Measurements from ENCODE around the gene NPIPB8. TPM values are rescaled to one million over a fixed set of nuclear protein-coding genes. Genes with fewer than 3 reads are reported as not detected.
A peak's percentile ranks its signal among the peaks of the same experiment; 100 is the strongest.
"Not testable (repeated sequence)": the region's sequence is repeated elsewhere in the genome, so short reads cannot be mapped to it uniquely, and the experiment has no call there.

Gene NPIPB8
- total RNA-seq, 5 donors from 2014 or later (not counting 1 experiment from before 2014, with no cell fraction given) = 0.76 to 3.7 (median 2.1) TPM; not detected in 2

GRCh38 chr16:28666264-28666663 is 28.4 kb downstream of the NPIPB8 start:
- H3K4me1 Mint-ChIP-seq; H3K27ac Mint-ChIP-seq; DNase-seq; H3K27me3 Mint-ChIP-seq; H3K27ac ChIP-seq (ENCODE audit: low read length); ATAC-seq (replicated peaks in 1 of 4); H3K9me3 Mint-ChIP-seq; H3K4me1 ChIP-seq (ENCODE audit: control insufficient read depth in 1 of 2, extremely low read depth in 1 of 2, insufficient read depth in 2 of 2, low read length in 2 of 2); H3K36me3 Mint-ChIP-seq; H3K27me3 ChIP-seq (replicated peaks in 1 of 2; ENCODE audit: control insufficient read depth in 2 of 2, extremely low read depth in 1 of 2, insufficient read depth in 2 of 2, low read length in 1 of 2); H3K9me3 ChIP-seq; POLR2A ChIA-PET; H3K36me3 ChIP-seq (ENCODE audit: control insufficient read depth in 2 of 2, extremely low read depth in 1 of 2, insufficient read depth in 1 of 2, low read length in 1 of 2); H3K4me3 ChIP-seq (ENCODE audit: control insufficient read depth in 1 of 2, extremely low read depth in 1 of 2, low read length in 1 of 2); CTCF ChIA-PET; H3K4me3 Mint-ChIP-seq: not testable (repeated sequence)
- no CpG with 5 or more reads among the region's 25 CpGs for WGBS (ENCODE audit: insufficient coverage)

GRCh38 chr16:28667480-28667879 is 29.6 kb downstream of the NPIPB8 start:
- H3K4me1 ChIP-seq (ENCODE audit: control insufficient read depth in 1 of 2, extremely low read depth in 1 of 2, insufficient read depth in 2 of 2, low read length in 2 of 2); H3K27me3 Mint-ChIP-seq; H3K4me3 ChIP-seq (ENCODE audit: control insufficient read depth in 1 of 2, extremely low read depth in 1 of 2, low read length in 1 of 2); DNase-seq; H3K27ac Mint-ChIP-seq; H3K4me3 Mint-ChIP-seq; ATAC-seq (replicated peaks in 1 of 4); H3K36me3 Mint-ChIP-seq; H3K27ac ChIP-seq (ENCODE audit: low read length); H3K9me3 Mint-ChIP-seq; H3K36me3 ChIP-seq (ENCODE audit: control insufficient read depth in 2 of 2, extremely low read depth in 1 of 2, insufficient read depth in 1 of 2, low read length in 1 of 2); POLR2A ChIA-PET; H3K9me3 ChIP-seq; CTCF ChIA-PET; H3K27me3 ChIP-seq (replicated peaks in 1 of 2; ENCODE audit: control insufficient read depth in 2 of 2, extremely low read depth in 1 of 2, insufficient read depth in 2 of 2, low read length in 1 of 2); H3K4me1 Mint-ChIP-seq: not testable (repeated sequence)
- no CpG with 5 or more reads among the region's 7 CpGs for WGBS (ENCODE audit: insufficient coverage)

GRCh38 chr16:28668199-28668598 is 30.3 kb downstream of the NPIPB8 start:
- H3K9me3 ChIP-seq; H3K9me3 Mint-ChIP-seq; H3K4me3 ChIP-seq (ENCODE audit: control insufficient read depth in 1 of 2, extremely low read depth in 1 of 2, low read length in 1 of 2); H3K27ac Mint-ChIP-seq; POLR2A ChIA-PET; H3K4me1 ChIP-seq (ENCODE audit: control insufficient read depth in 1 of 2, extremely low read depth in 1 of 2, insufficient read depth in 2 of 2, low read length in 2 of 2); H3K27me3 ChIP-seq (replicated peaks in 1 of 2; ENCODE audit: control insufficient read depth in 2 of 2, extremely low read depth in 1 of 2, insufficient read depth in 2 of 2, low read length in 1 of 2); H3K36me3 ChIP-seq (ENCODE audit: control insufficient read depth in 2 of 2, extremely low read depth in 1 of 2, insufficient read depth in 1 of 2, low read length in 1 of 2); H3K27ac ChIP-seq (ENCODE audit: low read length); CTCF ChIA-PET; DNase-seq; H3K36me3 Mint-ChIP-seq; ATAC-seq (replicated peaks in 1 of 4); H3K27me3 Mint-ChIP-seq; H3K4me3 Mint-ChIP-seq; H3K4me1 Mint-ChIP-seq: not testable (repeated sequence)
- no CpG with 5 or more reads among the region's 4 CpGs for WGBS (ENCODE audit: insufficient coverage)

- ATAC-seq (replicated peaks in 1 of 4) = peak; percentile 84 to 96 (median 94)
- H3K36me3 Mint-ChIP-seq; H3K27me3 ChIP-seq (replicated peaks in 1 of 2; ENCODE audit: control insufficient read depth in 2 of 2, extremely low read depth in 1 of 2, insufficient read depth in 2 of 2, low read length in 1 of 2); H3K9me3 ChIP-seq; H3K36me3 ChIP-seq (ENCODE audit: control insufficient read depth in 2 of 2, extremely low read depth in 1 of 2, insufficient read depth in 1 of 2, low read length in 1 of 2); H3K4me1 Mint-ChIP-seq; H3K4me3 ChIP-seq (ENCODE audit: control insufficient read depth in 1 of 2, extremely low read depth in 1 of 2, low read length in 1 of 2); CTCF ChIA-PET; H3K27me3 Mint-ChIP-seq; H3K27ac ChIP-seq (ENCODE audit: low read length); H3K27ac Mint-ChIP-seq; H3K4me1 ChIP-seq (ENCODE audit: control insufficient read depth in 1 of 2, extremely low read depth in 1 of 2, insufficient read depth in 2 of 2, low read length in 2 of 2); H3K4me3 Mint-ChIP-seq; POLR2A ChIA-PET; H3K9me3 Mint-ChIP-seq: not testable (repeated sequence)
- no CpG with 5 or more reads among the region's 10 CpGs for WGBS (ENCODE audit: insufficient coverage)
- peak in 1 of 35 experiments; percentile 4 for DNase-seq
These were observed 50.6 kb downstream of the NPIPB8 start for GRCh38 chr16:28688327-28688952.

GRCh38 chr16:28689425-28689824 is 51.6 kb downstream of the NPIPB8 start:
- H3K27me3 ChIP-seq (replicated peaks in 1 of 2; ENCODE audit: control insufficient read depth in 2 of 2, extremely low read depth in 1 of 2, insufficient read depth in 2 of 2, low read length in 1 of 2); H3K9me3 ChIP-seq; H3K4me3 ChIP-seq (ENCODE audit: control insufficient read depth in 1 of 2, extremely low read depth in 1 of 2, low read length in 1 of 2); POLR2A ChIA-PET; H3K27ac ChIP-seq (ENCODE audit: low read length); H3K9me3 Mint-ChIP-seq; DNase-seq; H3K27me3 Mint-ChIP-seq; H3K4me3 Mint-ChIP-seq; H3K4me1 Mint-ChIP-seq; CTCF ChIA-PET; H3K36me3 ChIP-seq (ENCODE audit: control insufficient read depth in 2 of 2, extremely low read depth in 1 of 2, insufficient read depth in 1 of 2, low read length in 1 of 2); H3K4me1 ChIP-seq (ENCODE audit: control insufficient read depth in 1 of 2, extremely low read depth in 1 of 2, insufficient read depth in 2 of 2, low read length in 2 of 2); H3K27ac Mint-ChIP-seq; H3K36me3 Mint-ChIP-seq: not testable (repeated sequence)
- no CpG with 5 or more reads among the region's 13 CpGs for WGBS (ENCODE audit: insufficient coverage)
- peak in 1 of 4 experiments; percentile 68 for ATAC-seq (replicated peaks in 1 of 4)

- H3K4me3 ChIP-seq (ENCODE audit: control insufficient read depth in 1 of 2, extremely low read depth in 1 of 2, low read length in 1 of 2); CTCF ChIA-PET; H3K27me3 ChIP-seq (replicated peaks in 1 of 2; ENCODE audit: control insufficient read depth in 2 of 2, extremely low read depth in 1 of 2, insufficient read depth in 2 of 2, low read length in 1 of 2); DNase-seq; H3K4me1 Mint-ChIP-seq; H3K27me3 Mint-ChIP-seq; H3K36me3 ChIP-seq (ENCODE audit: control insufficient read depth in 2 of 2, extremely low read depth in 1 of 2, insufficient read depth in 1 of 2, low read length in 1 of 2); H3K4me3 Mint-ChIP-seq; H3K27ac ChIP-seq (ENCODE audit: low read length); H3K4me1 ChIP-seq (ENCODE audit: control insufficient read depth in 1 of 2, extremely low read depth in 1 of 2, insufficient read depth in 2 of 2, low read length in 2 of 2); H3K9me3 Mint-ChIP-seq; H3K27ac Mint-ChIP-seq; POLR2A ChIA-PET; H3K36me3 Mint-ChIP-seq; H3K9me3 ChIP-seq; ATAC-seq (replicated peaks in 1 of 4): not testable (repeated sequence)
- no CpG with 5 or more reads among the region's 4 CpGs for WGBS (ENCODE audit: insufficient coverage)
These were observed 53.9 kb downstream of the NPIPB8 start for GRCh38 chr16:28691722-28692121.

GRCh38 chr16:28693257-28693950 is 55.5 kb downstream of the NPIPB8 start:
- H3K27ac Mint-ChIP-seq; CTCF ChIA-PET; H3K9me3 Mint-ChIP-seq; H3K4me3 Mint-ChIP-seq; H3K4me1 ChIP-seq (ENCODE audit: control insufficient read depth in 1 of 2, extremely low read depth in 1 of 2, insufficient read depth in 2 of 2, low read length in 2 of 2); H3K27me3 Mint-ChIP-seq; DNase-seq; H3K36me3 ChIP-seq (ENCODE audit: control insufficient read depth in 2 of 2, extremely low read depth in 1 of 2, insufficient read depth in 1 of 2, low read length in 1 of 2); ATAC-seq (replicated peaks in 1 of 4); H3K27ac ChIP-seq (ENCODE audit: low read length); H3K4me1 Mint-ChIP-seq; H3K36me3 Mint-ChIP-seq; H3K9me3 ChIP-seq; H3K27me3 ChIP-seq (replicated peaks in 1 of 2; ENCODE audit: control insufficient read depth in 2 of 2, extremely low read depth in 1 of 2, insufficient read depth in 2 of 2, low read length in 1 of 2); POLR2A ChIA-PET; H3K4me3 ChIP-seq (ENCODE audit: control insufficient read depth in 1 of 2, extremely low read depth in 1 of 2, low read length in 1 of 2): not testable (repeated sequence)
- WGBS (ENCODE audit: insufficient coverage) = no CpG with 5 or more reads among the region's 11 CpGs

Measured in T-cell (primary cell).